Stomach (tissue), 4 donors: ENCODE measurements around the gene EPC1.

Source experiments
- CTCF ChIP-seq, 7 experiments: fragments of 450-650 bp in 4 of 7; fragments of 200-600 bp in 3 of 7; sonication (generic) in 3 of 7; IDR thresholded peaks; one replicate each; pipeline ENCODE4 v1.5.1; 2016 to 2019; ENCODE audit warnings: antibody characterized with exemption in 7 of 7, control low read depth in 2 of 7, mild to moderate bottlenecking in 1 of 7
- EP300 ChIP-seq: sonication (generic); formaldehyde crosslinking; IDR thresholded peaks from one replicate; pipeline ENCODE4 v1.6.1; 2017; ENCODE audit warnings: antibody characterized with exemption
- POLR2A ChIP-seq, 4 donors: fragments of 450-650 bp; IDR thresholded peaks; one replicate each; pipeline ENCODE4 v1.6.1; 2016; ENCODE audit warnings: antibody characterized with exemption in 4 of 4, control low read depth in 2 of 4, mild to moderate bottlenecking in 1 of 4, moderate library complexity in 1 of 4
- POLR2AphosphoS5 ChIP-seq, 3 donors: sonication (generic); formaldehyde crosslinking; IDR thresholded peaks; one replicate each; pipeline ENCODE4 v1.6.1; 2016; ENCODE audit warnings: antibody characterized with exemption in 3 of 3

GRCh38 chr10:32377458-32378259, 30.7 kb upstream of the EPC1 start:
- TF ChIP-seq CTCF (IDR thresholded peaks at IDR 0.05) (no peak), POLR2A (IDR thresholded peaks at IDR 0.05) (no peak), EP300 (no peak), POLR2AphosphoS5 (IDR thresholded peaks at IDR 0.05) (no peak)
